NCI-H2029 treated with DMSO at 0.1 percent for 48 hours (cell line): ENCODE measurements around the gene TNFAIP8.

Experiments used
- DNase-seq: peaks from one replicate; lab custom pipeline; 2025; lab: John Stamatoyannopoulos, UW

The TNFAIP8 gene

DNA sequence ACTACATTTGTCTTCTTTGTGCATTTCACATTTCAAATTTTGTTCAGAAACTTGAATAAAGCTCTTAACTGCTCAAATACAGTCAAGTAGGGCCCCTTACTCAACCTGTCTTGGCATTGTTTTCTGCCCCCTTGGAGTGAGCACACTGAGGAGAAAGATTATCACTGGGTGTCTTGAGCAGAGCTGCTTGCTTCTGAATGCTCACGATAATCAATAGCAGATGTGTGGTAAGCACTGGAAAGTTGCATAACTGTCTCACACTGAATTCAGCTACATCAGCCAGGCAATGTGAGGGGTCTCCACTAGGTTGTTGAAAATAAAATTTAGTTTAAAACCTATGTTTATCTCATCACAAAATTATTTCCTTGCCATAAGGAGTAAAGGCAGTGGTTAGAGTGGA, 7.8 kb upstream of the TNFAIP8 start:
- DNase-seq, result no peak

- DNase-seq, result no peak
Observed at GRCh38 chr5:119353213-119353612, 2.6 kb upstream of the TNFAIP8 start.

DNA sequence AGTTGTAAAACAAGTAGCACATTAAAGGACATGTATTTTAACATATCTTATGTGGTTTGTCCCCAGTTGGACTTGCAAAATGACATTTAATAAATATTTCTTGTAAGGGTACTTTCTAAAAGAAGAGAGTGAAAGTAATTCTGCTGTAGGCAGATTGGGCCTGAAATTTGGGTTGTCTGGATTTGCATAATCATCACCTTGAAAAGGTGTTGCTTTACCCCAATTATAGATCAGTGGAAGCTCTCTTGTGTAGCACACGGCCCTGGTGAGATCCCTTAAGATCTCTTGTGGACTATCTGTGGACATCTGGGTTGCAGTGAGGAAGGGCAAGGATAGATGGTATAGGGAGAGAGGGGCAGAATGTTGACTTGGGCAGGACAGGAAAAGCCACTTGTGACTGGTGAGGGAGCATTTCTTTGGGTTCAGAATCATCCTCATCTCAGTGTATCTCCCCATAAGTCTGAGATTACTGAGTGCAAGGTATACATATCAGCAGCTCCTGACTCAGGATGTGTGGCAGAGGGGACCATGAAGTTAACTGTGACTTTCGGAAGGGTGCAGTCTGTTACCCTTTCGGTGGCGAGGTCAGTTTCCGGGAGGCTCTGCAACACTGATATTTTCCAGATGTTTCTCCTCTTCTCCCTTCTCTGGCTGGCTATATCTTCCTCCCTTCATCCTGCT, 2.0 kb upstream of the TNFAIP8 start:
- no peak for DNase-seq

DNA sequence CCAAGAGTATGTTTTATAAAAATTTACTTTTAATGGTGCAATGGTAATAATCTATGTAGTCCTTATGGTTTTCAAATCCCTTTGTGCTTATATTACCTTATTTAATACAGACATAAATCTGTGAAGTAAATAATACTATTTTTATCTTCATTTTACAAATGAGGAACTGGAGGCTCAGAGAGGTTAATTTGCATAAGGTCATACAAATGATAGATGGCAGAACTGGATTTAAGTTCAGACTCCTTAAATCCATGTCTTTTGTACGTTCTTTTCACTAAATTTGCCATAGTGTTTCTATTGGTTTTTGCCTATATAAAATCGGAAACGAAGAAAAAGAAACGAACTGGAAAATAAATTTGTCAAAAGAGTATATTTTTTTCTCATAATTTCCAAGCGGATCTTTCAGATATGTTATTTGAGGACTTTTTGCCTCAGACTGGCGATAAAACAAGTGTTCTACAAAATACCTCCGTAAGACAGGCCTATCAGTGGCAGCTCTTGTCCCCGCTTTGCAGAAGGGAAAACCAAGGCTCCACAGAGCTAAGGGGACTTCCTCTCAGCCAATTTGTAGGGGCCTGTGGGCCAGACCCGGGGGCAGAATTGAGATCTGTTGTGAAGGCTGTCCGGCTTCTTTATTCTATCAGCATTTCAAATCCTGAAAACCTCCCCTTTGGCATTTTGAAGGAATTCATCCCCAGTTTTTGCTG, 1.1 kb upstream of the TNFAIP8 start:
- DNase-seq, result no peak

GRCh38 chr5:119355244-119355638, 578 bp upstream of the TNFAIP8 start:
- DNase-seq, result no peak

- DNase-seq, result no peak
Observed at GRCh38 chr5:119356612-119357188, 881 bp downstream of the TNFAIP8 start.

DNA sequence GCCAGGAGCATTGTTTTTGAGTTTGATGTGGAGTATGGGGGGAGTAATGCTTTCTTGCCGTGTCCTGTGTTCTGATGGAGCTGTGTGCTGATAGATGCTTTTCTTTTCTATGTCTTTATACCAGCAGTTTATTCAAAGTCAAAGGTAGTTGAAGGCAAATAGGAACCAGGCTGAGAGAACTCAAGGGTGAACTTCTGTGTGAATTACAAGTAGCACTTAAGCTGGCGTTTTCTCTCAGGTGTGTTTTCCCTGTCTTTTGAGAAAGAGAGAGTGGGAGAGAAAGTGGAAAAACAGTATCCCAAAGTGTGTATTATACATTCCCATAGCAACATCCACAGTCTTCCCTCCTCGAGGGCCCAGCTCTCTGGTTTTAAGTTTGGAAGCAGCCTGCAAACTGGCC, 1.5 kb downstream of the TNFAIP8 start:
- no peak for DNase-seq

DNA sequence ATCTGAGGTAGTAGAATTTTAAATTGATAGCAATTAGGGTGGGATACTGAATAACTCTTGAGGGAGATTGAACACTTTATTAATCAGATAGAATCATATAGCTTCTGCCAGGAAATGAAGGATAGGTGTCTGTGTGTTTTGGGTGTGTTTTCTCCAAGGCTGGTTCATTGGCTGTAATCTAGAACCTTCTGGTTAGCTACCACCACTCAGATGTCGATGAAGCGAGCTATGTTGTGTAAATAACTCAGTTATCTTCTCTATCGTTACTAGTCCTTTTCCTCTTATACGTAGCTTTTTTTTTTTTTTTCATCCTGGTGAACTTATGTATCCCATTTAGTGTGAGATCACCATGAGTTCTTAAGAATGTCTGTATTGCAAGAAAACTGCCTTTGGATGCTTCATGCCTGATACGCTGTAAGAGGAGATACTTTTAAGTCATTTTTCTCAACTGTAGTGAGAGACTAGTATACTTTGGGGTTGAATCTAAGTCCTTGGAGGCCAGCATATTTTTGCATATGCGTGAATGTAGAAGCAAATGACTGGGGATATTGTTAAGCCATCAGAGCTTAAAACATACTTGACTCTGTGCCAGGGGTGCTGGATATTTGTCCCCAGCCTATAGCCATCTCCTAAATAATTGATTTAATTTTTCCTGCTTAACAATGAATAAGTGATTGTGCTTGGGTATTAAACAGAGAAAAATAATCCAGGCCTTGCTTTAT, 2.1 kb downstream of the TNFAIP8 start:
- no peak for DNase-seq

- DNase-seq, result no peak
Observed at GRCh38 chr5:119358530-119358900, 2.7 kb downstream of the TNFAIP8 start.

- no peak for DNase-seq
Observed at GRCh38 chr5:119358901-119359603, 3.2 kb downstream of the TNFAIP8 start.

DNA sequence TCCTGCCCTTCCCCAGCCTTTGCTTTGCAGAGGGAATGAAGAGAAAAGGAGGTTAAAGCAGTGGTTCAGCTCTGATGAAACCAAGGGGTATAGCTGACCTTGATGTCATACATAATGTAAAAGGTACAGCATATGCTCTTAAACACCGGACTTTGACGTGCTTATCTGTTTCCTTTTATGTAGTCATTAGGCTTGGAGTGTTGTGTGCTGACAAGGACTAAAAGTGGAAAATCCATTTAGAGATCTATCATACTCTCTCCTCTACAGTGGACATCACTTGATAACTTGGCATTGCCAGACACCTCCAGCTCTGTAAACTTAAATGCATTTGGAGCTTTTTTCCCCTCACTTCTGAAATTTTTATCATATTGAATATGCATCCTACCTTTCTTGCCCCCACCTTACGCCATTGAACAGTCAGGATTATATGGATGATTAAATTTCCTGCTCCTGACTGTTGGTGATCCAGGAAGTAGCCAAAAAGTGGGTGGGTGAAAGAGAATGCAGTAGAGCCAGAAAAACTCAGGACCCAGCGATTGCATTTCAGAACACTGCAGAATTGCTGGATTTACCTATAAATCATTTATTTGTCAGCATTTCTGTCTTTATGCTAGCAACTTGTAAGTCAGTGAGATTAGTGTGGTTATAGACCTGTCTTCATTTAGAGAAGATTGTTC, 4.1 kb downstream of the TNFAIP8 start:
- no peak for DNase-seq

- no peak for DNase-seq
Observed at GRCh38 chr5:119360905-119361593, 5.2 kb downstream of the TNFAIP8 start.

GRCh38 chr5:119361594-119362125, 5.8 kb downstream of the TNFAIP8 start:
- no peak for DNase-seq

DNA sequence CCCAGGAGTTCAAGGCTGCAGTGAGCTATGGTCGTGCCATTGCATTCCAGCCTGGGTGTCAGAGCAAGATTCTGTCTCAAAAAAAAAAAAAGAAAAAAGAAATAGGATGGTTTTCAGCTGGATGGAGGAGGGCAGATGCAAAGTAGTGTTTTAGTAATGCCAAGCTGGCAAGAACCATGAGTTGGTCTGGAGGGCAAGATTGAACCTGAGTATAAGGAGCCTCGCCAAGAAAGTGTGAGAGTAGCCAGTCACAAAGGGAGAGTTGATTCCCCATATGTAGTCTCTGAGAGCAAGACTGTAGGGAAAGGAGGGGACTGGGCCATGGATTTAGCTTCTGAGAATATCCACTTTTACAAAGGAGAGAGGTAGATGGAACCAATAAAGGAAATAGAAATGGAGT, 6.9 kb downstream of the TNFAIP8 start:
- no peak for DNase-seq

DNA sequence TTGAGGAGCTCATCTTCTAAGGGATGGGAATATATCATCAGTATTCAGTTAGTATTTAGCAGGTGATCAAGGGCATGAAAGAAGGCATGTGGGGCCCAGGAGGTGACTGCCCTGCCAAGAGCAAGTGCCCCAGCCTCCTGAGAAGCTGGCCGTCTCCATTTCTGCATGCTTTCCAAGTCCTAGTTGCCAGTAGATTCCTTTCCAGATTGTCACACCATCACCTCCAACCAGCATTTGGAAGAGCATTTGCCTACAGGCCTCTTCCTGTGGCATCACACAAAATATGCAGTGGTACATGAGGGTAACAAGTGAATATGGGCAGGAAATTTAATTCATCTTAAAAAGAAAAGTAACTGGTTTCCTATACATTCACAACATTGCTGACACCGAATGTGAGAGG, 7.5 kb downstream of the TNFAIP8 start:
- no peak for DNase-seq

DNA sequence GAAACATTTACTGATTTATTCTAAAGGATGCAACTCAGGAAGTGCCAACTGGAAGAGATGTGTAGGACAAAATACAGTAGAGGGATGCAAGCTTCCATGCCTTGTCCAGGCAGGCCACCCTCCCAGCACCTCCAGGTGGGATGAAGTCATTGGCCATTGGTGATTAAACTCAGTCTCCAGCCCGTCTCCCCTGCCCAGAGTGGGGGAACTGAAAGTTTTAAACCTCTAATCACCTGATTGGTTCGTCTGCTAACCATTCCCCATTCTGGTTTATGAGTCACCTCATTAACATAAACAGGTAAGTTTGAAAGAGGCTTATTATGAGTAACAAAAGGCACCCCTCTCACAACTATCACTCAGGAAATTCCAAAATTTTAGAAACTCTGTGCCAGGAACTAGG, 8.1 kb downstream of the TNFAIP8 start:
- no peak for DNase-seq

GRCh38 chr5:119365847-119366539, 10.2 kb downstream of the TNFAIP8 start:
- DNase-seq, result no peak

DNA sequence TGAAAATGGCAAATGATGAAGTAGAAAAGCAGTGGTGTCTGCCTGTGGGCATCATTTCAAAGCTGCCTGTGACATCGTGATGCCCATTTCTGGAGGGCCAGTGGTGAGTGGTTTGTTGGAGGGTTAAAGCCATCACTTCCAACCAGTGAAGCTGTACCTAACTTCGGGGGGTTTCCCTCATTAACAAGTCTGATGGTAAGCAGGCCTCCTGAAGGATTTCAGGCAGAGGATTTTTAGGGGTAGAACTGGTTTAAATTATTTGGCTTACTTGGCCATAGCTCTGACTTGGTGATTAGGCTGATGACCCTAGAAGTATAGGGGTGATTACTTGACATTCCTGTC, 10.7 kb downstream of the TNFAIP8 start:
- no peak for DNase-seq

- no peak for DNase-seq
Observed at GRCh38 chr5:119367502-119368237, 11.9 kb downstream of the TNFAIP8 start.

- no peak for DNase-seq
Observed at GRCh38 chr5:119368238-119368630, 12.4 kb downstream of the TNFAIP8 start.
